ENCODE results near the gene RMRP. TPM values are rescaled to one million over a fixed set of nuclear protein-coding genes. Genes with fewer than 3 reads are reported as not detected.

Gene RMRP
- total and polyA plus RNA-seq, 9 of the 15 experiments (the other 6 are each of a cell fraction or from before 2014, with no cell fraction given): 75.7 to 89,974 (median 13,378) TPM; not detected in 3

- TF ChIP-seq, protein P1, sequence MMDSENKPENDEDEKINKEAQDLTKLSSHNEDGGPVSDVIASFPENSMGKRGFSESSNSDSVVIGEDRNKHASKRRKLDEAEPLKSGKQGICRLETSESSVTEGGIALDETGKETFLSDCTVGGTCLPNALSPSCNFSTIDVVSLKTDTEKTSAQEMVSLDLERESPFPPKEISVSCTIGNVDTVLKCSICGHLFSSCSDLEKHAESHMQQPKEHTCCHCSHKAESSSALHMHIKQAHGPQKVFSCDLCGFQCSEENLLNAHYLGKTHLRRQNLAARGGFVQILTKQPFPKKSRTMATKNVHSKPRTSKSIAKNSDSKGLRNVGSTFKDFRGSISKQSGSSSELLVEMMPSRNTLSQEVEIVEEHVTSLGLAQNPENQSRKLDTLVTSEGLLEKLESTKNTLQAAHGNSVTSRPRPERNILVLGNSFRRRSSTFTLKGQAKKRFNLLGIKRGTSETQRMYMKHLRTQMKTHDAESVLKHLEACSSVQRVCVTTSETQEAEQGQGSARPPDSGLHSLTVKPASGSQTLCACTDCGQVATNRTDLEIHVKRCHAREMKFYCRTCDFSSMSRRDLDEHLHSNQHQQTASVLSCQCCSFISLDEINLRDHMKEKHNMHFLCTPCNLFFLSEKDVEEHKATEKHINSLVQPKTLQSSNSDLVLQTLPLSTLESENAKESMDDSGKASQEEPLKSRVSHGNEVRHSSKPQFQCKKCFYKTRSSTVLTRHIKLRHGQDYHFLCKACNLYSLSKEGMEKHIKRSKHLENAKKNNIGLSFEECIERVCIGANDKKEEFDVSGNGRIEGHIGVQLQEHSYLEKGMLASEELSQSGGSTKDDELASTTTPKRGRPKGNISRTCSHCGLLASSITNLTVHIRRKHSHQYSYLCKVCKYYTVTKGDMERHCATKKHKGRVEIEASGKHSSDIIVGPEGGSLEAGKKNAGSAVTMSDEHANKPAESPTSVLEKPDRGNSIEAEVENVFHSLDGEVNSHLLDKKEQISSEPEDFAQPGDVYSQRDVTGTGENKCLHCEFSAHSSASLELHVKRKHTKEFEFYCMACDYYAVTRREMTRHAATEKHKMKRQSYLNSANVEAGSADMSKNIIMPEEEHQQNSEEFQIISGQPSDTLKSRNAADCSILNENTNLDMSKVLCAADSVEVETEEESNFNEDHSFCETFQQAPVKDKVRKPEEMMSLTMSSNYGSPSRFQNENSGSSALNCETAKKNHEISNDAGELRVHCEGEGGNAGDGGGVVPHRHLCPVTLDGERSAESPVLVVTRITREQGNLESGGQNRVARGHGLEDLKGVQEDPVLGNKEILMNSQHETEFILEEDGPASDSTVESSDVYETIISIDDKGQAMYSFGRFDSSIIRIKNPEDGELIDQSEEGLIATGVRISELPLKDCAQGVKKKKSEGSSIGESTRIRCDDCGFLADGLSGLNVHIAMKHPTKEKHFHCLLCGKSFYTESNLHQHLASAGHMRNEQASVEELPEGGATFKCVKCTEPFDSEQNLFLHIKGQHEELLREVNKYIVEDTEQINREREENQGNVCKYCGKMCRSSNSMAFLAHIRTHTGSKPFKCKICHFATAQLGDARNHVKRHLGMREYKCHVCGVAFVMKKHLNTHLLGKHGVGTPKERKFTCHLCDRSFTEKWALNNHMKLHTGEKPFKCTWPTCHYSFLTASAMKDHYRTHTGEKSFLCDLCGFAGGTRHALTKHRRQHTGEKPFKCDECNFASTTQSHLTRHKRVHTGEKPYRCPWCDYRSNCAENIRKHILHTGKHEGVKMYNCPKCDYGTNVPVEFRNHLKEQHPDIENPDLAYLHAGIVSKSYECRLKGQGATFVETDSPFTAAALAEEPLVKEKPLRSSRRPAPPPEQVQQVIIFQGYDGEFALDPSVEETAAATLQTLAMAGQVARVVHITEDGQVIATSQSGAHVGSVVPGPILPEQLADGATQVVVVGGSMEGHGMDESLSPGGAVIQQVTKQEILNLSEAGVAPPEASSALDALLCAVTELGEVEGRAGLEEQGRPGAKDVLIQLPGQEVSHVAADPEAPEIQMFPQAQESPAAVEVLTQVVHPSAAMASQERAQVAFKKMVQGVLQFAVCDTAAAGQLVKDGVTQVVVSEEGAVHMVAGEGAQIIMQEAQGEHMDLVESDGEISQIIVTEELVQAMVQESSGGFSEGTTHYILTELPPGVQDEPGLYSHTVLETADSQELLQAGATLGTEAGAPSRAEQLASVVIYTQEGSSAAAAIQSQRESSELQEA (IDR thresholded peaks at IDR 0.05; ENCODE audit: low read depth): no peak
- TF ChIP-seq MAFG (tag; conservative IDR thresholded peaks at IDR 0.05) (peak; percentile 42; the same call in 1 of the 2 replicates), NBN (IDR thresholded peaks at IDR 0.05; ENCODE audit: low read depth) (no peak), SIN3B (IDR thresholded peaks at IDR 0.05; ENCODE audit: low read depth) (no peak), ZNF263 (CRISPR knock-in tag; IDR thresholded peaks at IDR 0.05; ENCODE audit: borderline replicate concordance) (no peak), CTCFL (IDR thresholded peaks at IDR 0.05; ENCODE audit: borderline replicate concordance, insufficient read depth, low read depth, low read length, poor library complexity, severe bottlenecking) (no peak), TGIF2 (CRISPR knock-in tag; IDR thresholded peaks at IDR 0.05) (no peak), ZBTB12 (CRISPR knock-in tag; IDR thresholded peaks at IDR 0.05) (no peak), CSDE1 (IDR thresholded peaks at IDR 0.05) (no peak), TAF7 (tag; IDR thresholded peaks at IDR 0.05) (no peak), PHB2 (IDR thresholded peaks at IDR 0.05; ENCODE audit: low read depth) (no peak), ZNF316 (IDR thresholded peaks at IDR 0.05) (peak; percentile 61; the same call in 1 of the 2 replicates)
- TF ChIP-seq, protein P2, sequence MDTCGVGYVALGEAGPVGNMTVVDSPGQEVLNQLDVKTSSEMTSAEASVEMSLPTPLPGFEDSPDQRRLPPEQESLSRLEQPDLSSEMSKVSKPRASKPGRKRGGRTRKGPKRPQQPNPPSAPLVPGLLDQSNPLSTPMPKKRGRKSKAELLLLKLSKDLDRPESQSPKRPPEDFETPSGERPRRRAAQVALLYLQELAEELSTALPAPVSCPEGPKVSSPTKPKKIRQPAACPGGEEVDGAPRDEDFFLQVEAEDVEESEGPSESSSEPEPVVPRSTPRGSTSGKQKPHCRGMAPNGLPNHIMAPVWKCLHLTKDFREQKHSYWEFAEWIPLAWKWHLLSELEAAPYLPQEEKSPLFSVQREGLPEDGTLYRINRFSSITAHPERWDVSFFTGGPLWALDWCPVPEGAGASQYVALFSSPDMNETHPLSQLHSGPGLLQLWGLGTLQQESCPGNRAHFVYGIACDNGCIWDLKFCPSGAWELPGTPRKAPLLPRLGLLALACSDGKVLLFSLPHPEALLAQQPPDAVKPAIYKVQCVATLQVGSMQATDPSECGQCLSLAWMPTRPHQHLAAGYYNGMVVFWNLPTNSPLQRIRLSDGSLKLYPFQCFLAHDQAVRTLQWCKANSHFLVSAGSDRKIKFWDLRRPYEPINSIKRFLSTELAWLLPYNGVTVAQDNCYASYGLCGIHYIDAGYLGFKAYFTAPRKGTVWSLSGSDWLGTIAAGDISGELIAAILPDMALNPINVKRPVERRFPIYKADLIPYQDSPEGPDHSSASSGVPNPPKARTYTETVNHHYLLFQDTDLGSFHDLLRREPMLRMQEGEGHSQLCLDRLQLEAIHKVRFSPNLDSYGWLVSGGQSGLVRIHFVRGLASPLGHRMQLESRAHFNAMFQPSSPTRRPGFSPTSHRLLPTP (IDR thresholded peaks at IDR 0.05; ENCODE audit: borderline replicate concordance, extremely low read depth, insufficient read length): no peak
Measured at GRCh38 chr9:35612843-35613242, 45.0 kb downstream of the RMRP start (continued).
